H9 (cell line): ENCODE data around the gene NPS. TPM values are rescaled to one million over a fixed set of nuclear protein-coding genes. Genes with fewer than 3 reads are reported as not detected.

Experiments
- DNase-seq: peaks from one replicate; pipeline ENCODE4 v3.0.0-alpha.2; 2017
- H2AFZ ChIP-seq: one replicate; pipeline ENCODE4 v1.6.1; 2013; ENCODE audit warnings: mild to moderate bottlenecking, low read length, control low read depth, moderate library complexity
- H2AK5ac ChIP-seq: 2 replicates; pipeline ENCODE4 v1.6.1; 2013; ENCODE audit warnings: low read length, control low read depth, mixed read lengths; ENCODE audit not compliant: insufficient read length
- H2BK120ac ChIP-seq: one replicate; pipeline ENCODE4 v1.6.1; 2013; ENCODE audit warnings: low read depth, mild to moderate bottlenecking, low read length, control low read depth, inconsistent platforms; ENCODE audit not compliant: poor library complexity, severe bottlenecking
- H2BK12ac ChIP-seq: 2 replicates; pipeline ENCODE4 v1.6.1; 2013; ENCODE audit warnings: low read length, control low read depth, mixed read lengths, low read depth; ENCODE audit not compliant: insufficient read length
- H2BK15ac ChIP-seq: 2 replicates; pipeline ENCODE4 v1.6.1; 2013; ENCODE audit warnings: low read depth, low read length, control low read depth
- H2BK20ac ChIP-seq: one replicate; pipeline ENCODE4 v1.6.1; 2013; ENCODE audit warnings: low read depth, mild to moderate bottlenecking, low read length, control low read depth, inconsistent platforms; ENCODE audit not compliant: poor library complexity, severe bottlenecking
- H2BK5ac ChIP-seq: 2 replicates; pipeline ENCODE4 v1.6.1; 2013; ENCODE audit warnings: low read length, control low read depth, mixed read lengths; ENCODE audit not compliant: insufficient read length
- H3K14ac ChIP-seq: 2 replicates; pipeline ENCODE4 v1.6.1; 2013; ENCODE audit warnings: low read length, control low read depth; ENCODE audit not compliant: insufficient read depth
- H3K18ac ChIP-seq: 2 replicates; pipeline ENCODE4 v1.6.1; 2013; ENCODE audit warnings: low read depth, mild to moderate bottlenecking, mixed read lengths, low read length, control low read depth; ENCODE audit not compliant: insufficient read length
- H3K23ac ChIP-seq: 2 replicates; pipeline ENCODE4 v1.6.1; 2013; ENCODE audit warnings: low read length, control low read depth, mixed read lengths, low read depth; ENCODE audit not compliant: insufficient read length
- H3K23me2 ChIP-seq: 2 replicates; pipeline ENCODE4 v1.6.1; 2013; ENCODE audit warnings: low read depth, mild to moderate bottlenecking, mixed read lengths, low read length, control low read depth; ENCODE audit not compliant: insufficient read length, poor library complexity, severe bottlenecking
- H3K27ac ChIP-seq: 2 replicates; pipeline ENCODE4 v1.5.1; 2013; ENCODE audit warnings: low read length, control low read depth, mixed read lengths, low read depth; ENCODE audit not compliant: insufficient read length
- H3K27me3 ChIP-seq: 2 replicates; pipeline ENCODE4 v1.6.1; 2013; ENCODE audit warnings: low read length, control low read depth, inconsistent platforms; ENCODE audit not compliant: insufficient read depth
- H3K4ac ChIP-seq: 2 replicates; pipeline ENCODE4 v1.6.1; 2013; ENCODE audit warnings: low read depth, mild to moderate bottlenecking, control low read depth, inconsistent platforms, low read length, moderate library complexity
- H3K4me1 ChIP-seq: 2 replicates; pipeline ENCODE4 v1.6.1; 2013; ENCODE audit warnings: low read length, control low read depth, inconsistent platforms; ENCODE audit not compliant: insufficient read depth
- H3K4me2 ChIP-seq: 2 replicates; pipeline ENCODE4 v1.6.1; 2013; ENCODE audit warnings: low read length, control low read depth, mixed read lengths; ENCODE audit not compliant: insufficient read length, insufficient read depth
- H3K56ac ChIP-seq: 2 replicates; pipeline ENCODE4 v1.6.1; 2013; ENCODE audit warnings: low read depth, mild to moderate bottlenecking, mixed read lengths, low read length, control low read depth; ENCODE audit not compliant: insufficient read length
- H3K79me1 ChIP-seq: 2 replicates; pipeline ENCODE4 v1.6.1; 2013; ENCODE audit warnings: low read depth, mild to moderate bottlenecking, moderate library complexity, low read length, control low read depth, inconsistent platforms; ENCODE audit not compliant: insufficient read depth, poor library complexity, severe bottlenecking
- H3K79me2 ChIP-seq: 2 replicates; pipeline ENCODE4 v1.6.1; 2013; ENCODE audit warnings: low read length, control low read depth, inconsistent platforms; ENCODE audit not compliant: insufficient read depth
- H3K9ac ChIP-seq: 2 replicates; pipeline ENCODE4 v1.6.1; 2013; ENCODE audit warnings: low read length, control low read depth, mixed read lengths; ENCODE audit not compliant: insufficient read length; ENCODE audit errors: extremely low read depth
- H3K9me3 ChIP-seq: one replicate; pipeline ENCODE4 v1.6.1; 2013; ENCODE audit warnings: low read depth, low read length, inconsistent platforms; ENCODE audit not compliant: control insufficient read depth
- H3T11ph ChIP-seq: one replicate; pipeline ENCODE4 v1.6.1; 2013; ENCODE audit warnings: mild to moderate bottlenecking, low read length, control low read depth, inconsistent platforms
- H4K20me1 ChIP-seq: one replicate; pipeline ENCODE4 v1.6.1; 2013; ENCODE audit not compliant: control insufficient read depth, insufficient read length, insufficient read depth
- H4K5ac ChIP-seq: 2 replicates; pipeline ENCODE4 v1.6.1; 2013; ENCODE audit warnings: low read depth, mild to moderate bottlenecking, mixed read lengths, low read length, control low read depth; ENCODE audit not compliant: insufficient read length
- H4K8ac ChIP-seq: replicated peaks from 2 replicates; pipeline ENCODE4 v1.6.1; 2013; ENCODE audit warnings: low read length, control low read depth, mixed read lengths, low read depth; ENCODE audit not compliant: insufficient read length
- H4K91ac ChIP-seq: 2 replicates; pipeline ENCODE4 v1.6.1; 2013; ENCODE audit warnings: low read depth, mild to moderate bottlenecking, moderate library complexity, mixed read lengths, low read length, control low read depth; ENCODE audit not compliant: insufficient read length
- H3K27ac Mint-ChIP-seq, 3 experiments: 2 replicates in 2 of 3; 3 replicates in 1 of 3; pipeline ENCODE4 v1.8.0; 2020 to 2021; ENCODE audit warnings: mixed read lengths in 3 of 3, mild to moderate bottlenecking in 1 of 3, moderate library complexity in 1 of 3
- H3K27me3 Mint-ChIP-seq: 2 replicates; pipeline ENCODE4 v1.8.0; 2021; ENCODE audit warnings: low read depth, mild to moderate bottlenecking, moderate library complexity, mixed read lengths
- H3K36me3 Mint-ChIP-seq, 3 experiments: 2 replicates in 2 of 3; 3 replicates in 1 of 3; pipeline ENCODE4 v1.8.0; 2020 to 2021; ENCODE audit warnings: low read depth in 3 of 3, mixed read lengths in 3 of 3; ENCODE audit not compliant: insufficient read depth in 1 of 3
- H3K4me1 Mint-ChIP-seq, 2 experiments: 2 replicates each; pipeline ENCODE4 v1.8.0; 2020; ENCODE audit warnings: mixed read lengths in 2 of 2
- H3K4me3 Mint-ChIP-seq, 2 experiments: 2 replicates in 1 of 2; 3 replicates in 1 of 2; pipeline ENCODE4 v1.8.0; 2020 to 2021; ENCODE audit warnings: mild to moderate bottlenecking in 2 of 2, mixed read lengths in 2 of 2, moderate library complexity in 1 of 2
- H3K9me3 Mint-ChIP-seq, 2 experiments: 2 replicates in 1 of 2; 3 replicates in 1 of 2; pipeline ENCODE4 v1.8.0; 2020; ENCODE audit warnings: mild to moderate bottlenecking in 2 of 2, mixed read lengths in 2 of 2, moderate library complexity in 1 of 2
- WGBS: extraction: QIAGEN DNeasy Blood & Tissue Kit; methylation state at CpG from one replicate; pipeline ENCODE4 v1.1.7; 2013; ENCODE audit warnings: missing lambda C conversion rate, low lambda C conversion rate, mixed read lengths; ENCODE audit not compliant: insufficient read length; ENCODE audit errors: extremely low coverage; 5-methylcytosine and 5-hydroxymethylcytosine counted together
- total RNA-seq: library from RNA; stranded (reverse); gene quantifications from 2 replicates; pipeline ENCODE4 v1.2.1, GENCODE V29; 2021
- TF ChIP-seq, protein P1 (sequence below): fragments of 200-600 bp; sonication (generic); conservative IDR thresholded peaks from 3 replicates; pipeline ENCODE4 v1.8.0; 2021; ENCODE audit warnings: antibody characterized with exemption, mild to moderate bottlenecking

Gene NPS
- total RNA-seq, 1 experiment from 2014 or later: not detected

DNA sequence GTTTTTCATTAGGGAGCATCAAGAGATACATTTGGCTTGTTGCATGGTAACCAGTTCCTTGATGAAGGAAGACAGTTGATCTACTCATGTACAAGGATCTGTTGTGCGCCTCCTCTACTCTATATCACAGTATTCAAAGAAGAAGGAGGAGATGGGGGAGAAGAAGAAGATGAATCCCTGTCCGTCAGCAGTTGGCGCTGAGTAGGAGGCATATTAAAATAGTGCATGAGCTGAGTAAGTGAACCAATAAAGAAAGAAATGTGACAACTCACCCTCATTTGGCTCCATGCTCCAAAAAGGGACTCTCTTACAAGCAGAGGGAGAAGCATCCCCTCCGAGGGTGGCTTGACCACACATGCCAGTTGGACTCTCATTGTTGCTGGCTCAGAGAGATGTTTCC lies 20.1 kb downstream of the NPS start:
- Histone ChIP-seq H3K9me3 (no peaks in the 10 kb centered on the region), H3K27me3 (no peaks in the 10 kb centered on the region), H3K4me1 (no peaks in the 10 kb centered on the region), H3K56ac (no peak overlapping the region), H2BK120ac (no peak overlapping the region), H3K79me2 (no peaks in the 10 kb centered on the region), H4K91ac (no peak overlapping the region), H2BK15ac (no peak overlapping the region), H3K23me2 (no peaks in the 10 kb centered on the region), H2AK5ac (no peak overlapping the region), H4K5ac (no peak overlapping the region), H2BK12ac (no peak overlapping the region), H2BK20ac (no peak overlapping the region), H2BK5ac (no peak overlapping the region), H4K20me1 (no peaks in the 10 kb centered on the region), H3K14ac (no peak overlapping the region), H3K23ac (no peak overlapping the region), H3K18ac (no peak overlapping the region), H3K9ac (no peak overlapping the region), H3K4ac (no peak overlapping the region), H3K4me2 (no peak overlapping the region), H2AFZ (no peak overlapping the region), H3K27ac (no peak overlapping the region), H4K8ac (no peak overlapping the region), H3T11ph (no peak overlapping the region), H3K79me1 (no peaks in the 10 kb centered on the region)
- H3K9me3 Mint-ChIP-seq: peaks cover 0 to 3% of the 10 kb centered on the region in 2 experiments; a peak in 1 of 5 replicates
- TF ChIP-seq, protein P1, sequence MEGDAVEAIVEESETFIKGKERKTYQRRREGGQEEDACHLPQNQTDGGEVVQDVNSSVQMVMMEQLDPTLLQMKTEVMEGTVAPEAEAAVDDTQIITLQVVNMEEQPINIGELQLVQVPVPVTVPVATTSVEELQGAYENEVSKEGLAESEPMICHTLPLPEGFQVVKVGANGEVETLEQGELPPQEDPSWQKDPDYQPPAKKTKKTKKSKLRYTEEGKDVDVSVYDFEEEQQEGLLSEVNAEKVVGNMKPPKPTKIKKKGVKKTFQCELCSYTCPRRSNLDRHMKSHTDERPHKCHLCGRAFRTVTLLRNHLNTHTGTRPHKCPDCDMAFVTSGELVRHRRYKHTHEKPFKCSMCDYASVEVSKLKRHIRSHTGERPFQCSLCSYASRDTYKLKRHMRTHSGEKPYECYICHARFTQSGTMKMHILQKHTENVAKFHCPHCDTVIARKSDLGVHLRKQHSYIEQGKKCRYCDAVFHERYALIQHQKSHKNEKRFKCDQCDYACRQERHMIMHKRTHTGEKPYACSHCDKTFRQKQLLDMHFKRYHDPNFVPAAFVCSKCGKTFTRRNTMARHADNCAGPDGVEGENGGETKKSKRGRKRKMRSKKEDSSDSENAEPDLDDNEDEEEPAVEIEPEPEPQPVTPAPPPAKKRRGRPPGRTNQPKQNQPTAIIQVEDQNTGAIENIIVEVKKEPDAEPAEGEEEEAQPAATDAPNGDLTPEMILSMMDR: no peak
- no peak overlapping the region for H3K4me3 Mint-ChIP-seq
- no CpG with 5 or more reads among the region's 4 CpGs for WGBS
- DNase-seq: no peak
- H3K4me1 Mint-ChIP-seq: no peaks in the 10 kb centered on the region
- no peak overlapping the region for H3K27ac Mint-ChIP-seq
- peaks cover 6% of the 10 kb centered on the region; the same call in 1 of the 2 replicates for H3K27me3 Mint-ChIP-seq
- no peaks in the 10 kb centered on the region; a peak in 1 of 7 replicates for H3K36me3 Mint-ChIP-seq
